SU-DHL-6 (cell line): ENCODE data around the gene LONRF2.
A peak's percentile ranks its signal among the peaks of the same experiment; 100 is the strongest.

Experiments
- EZH2phosphoT487 ChIP-seq: fragments of 200-600 bp; sonication (generic), shearing (Covaris generic); conservative IDR thresholded peaks from 2 replicates; pipeline ENCODE4 v1.6.1; 2018; ENCODE audit warnings: mild to moderate bottlenecking, antibody characterized with exemption, low read length, moderate library complexity, mixed read lengths
- TF ChIP-seq, protein P1 (sequence below): fragments of 200-600 bp; sonication (generic); IDR thresholded peaks from one replicate; pipeline ENCODE4 v1.5.1; 2017; ENCODE audit warnings: antibody characterized with exemption, mild to moderate bottlenecking, low read length, moderate library complexity; ENCODE audit not compliant: insufficient read depth, poor library complexity, severe bottlenecking

DNA sequence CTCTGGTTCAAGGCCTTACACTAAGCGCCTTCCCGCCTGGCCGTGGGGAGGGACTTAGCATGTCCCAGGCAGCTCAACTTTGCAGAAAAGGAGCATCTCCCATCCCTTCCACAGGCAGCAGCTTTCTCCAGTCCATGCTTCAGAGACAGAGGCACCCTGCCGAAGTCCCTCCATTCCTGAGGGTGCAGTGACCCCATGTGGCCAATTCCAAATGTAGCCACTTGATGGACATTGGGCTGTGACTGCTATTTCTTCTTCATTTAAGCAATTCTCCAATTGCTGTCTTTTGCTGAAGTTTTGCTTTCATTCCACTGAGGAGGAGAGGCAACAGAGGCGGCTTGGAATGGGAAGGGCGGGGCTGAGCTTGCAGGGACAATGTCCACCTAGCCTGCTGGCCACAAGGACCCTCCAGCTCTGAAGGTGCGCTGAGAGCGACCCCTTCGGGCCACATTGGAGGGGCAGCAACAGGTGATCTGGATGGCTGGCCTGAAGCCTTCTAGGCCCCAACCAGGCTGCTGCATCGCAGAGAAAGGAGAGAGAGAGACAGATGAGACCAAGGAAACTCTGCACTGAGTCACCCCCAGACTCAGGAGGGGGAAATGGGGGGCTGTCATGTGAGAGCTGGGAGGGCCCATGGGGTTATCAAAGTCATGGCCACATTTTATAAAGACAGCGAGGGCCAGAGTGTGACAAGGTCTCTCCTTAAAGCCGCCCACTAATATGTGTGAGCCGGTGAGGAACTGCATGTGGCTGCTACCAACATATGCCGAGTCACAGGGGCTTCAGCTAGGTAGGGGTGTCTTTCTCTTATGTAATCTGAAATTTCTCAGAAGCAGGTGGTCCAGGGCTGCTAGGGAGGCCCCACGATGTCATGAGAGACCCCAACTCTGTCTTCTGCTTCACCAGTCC lies 61.3 kb downstream of the LONRF2 start:
- TF ChIP-seq, protein P1, sequence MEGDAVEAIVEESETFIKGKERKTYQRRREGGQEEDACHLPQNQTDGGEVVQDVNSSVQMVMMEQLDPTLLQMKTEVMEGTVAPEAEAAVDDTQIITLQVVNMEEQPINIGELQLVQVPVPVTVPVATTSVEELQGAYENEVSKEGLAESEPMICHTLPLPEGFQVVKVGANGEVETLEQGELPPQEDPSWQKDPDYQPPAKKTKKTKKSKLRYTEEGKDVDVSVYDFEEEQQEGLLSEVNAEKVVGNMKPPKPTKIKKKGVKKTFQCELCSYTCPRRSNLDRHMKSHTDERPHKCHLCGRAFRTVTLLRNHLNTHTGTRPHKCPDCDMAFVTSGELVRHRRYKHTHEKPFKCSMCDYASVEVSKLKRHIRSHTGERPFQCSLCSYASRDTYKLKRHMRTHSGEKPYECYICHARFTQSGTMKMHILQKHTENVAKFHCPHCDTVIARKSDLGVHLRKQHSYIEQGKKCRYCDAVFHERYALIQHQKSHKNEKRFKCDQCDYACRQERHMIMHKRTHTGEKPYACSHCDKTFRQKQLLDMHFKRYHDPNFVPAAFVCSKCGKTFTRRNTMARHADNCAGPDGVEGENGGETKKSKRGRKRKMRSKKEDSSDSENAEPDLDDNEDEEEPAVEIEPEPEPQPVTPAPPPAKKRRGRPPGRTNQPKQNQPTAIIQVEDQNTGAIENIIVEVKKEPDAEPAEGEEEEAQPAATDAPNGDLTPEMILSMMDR: peak; percentile 51
- TF ChIP-seq EZH2phosphoT487: no peak
